GM19397 (cell line): ENCODE results near the gene HPSE2.

Experiments used
- ATAC-seq: cut with Tn5 transposase; IDR thresholded peaks from one replicate; pipeline ENCODE4 v1.9.1; 2021; ENCODE audit warnings: mild to moderate bottlenecking, moderate library complexity; ENCODE audit not compliant: unreplicated experiment

HPSE2 gene

GRCh38 chr10:98696516-98696915 is 539.1 kb downstream of the HPSE2 start:
- ATAC-seq = no peak

DNA sequence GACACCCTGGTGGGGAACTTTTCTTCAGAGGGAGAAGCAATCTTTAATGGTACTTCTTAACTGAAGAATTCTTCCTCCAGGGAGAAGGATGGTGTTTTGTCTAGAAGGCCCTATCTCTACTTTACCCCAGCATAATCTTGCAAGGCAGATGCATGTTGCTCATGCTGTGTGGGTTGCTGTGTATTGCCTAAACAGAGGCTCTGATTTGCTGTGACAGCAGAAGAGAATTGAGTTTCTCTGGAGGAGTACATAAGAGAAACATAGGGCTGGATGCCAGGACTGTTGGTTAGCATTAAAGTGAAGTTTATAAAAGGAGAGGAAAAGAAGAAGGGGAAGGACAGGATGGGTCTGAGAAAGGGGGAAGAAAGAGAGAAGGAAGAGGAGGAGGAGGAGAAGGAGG is 540.8 kb downstream of the HPSE2 start:
- no peak for ATAC-seq

- ATAC-seq = no peak
These were observed 541.6 kb downstream of the HPSE2 start for GRCh38 chr10:98694014-98694413.

- ATAC-seq = no peak
These were observed 548.0 kb downstream of the HPSE2 start for GRCh38 chr10:98687685-98688084.

DNA sequence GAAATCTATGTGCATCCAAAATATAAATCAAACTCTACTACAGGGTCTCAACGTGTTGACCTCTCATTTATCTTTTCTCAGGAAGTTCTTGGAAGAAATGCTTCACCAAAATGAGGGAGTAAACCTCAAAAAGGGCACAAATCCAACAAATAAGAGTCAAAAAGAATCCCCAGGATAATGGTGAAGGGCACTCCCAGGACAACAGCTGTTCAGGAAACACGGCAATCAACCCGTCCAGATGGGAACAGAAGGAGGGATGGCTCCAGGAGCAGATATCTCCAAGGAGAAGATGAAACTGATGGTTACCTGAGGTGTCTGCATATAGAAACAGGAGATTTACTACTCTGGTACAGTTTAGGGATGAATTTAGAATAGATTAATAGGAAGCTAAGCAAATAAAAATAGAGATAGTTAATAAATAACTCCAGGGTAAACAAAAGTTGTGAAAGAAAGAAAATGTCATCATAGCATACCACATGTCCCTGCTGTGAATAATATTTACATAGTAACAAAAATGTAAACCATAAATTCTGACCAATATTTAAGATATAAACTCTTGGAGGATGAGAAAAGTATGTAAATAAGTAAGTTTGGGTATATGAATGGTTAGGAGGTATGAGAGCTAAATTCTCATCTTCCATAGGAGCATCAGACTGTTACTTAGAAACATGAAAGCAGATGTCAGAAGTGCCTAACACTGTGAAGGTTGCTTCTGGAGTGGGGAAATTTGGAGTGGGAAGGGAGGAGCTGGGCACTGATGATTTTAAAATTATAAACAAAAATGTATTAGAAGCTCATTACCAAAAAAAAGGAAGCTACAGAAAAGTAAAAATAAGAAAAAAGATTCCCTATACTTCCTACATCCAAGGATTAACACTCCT is 551.4 kb downstream of the HPSE2 start:
- no peak for ATAC-seq

DNA sequence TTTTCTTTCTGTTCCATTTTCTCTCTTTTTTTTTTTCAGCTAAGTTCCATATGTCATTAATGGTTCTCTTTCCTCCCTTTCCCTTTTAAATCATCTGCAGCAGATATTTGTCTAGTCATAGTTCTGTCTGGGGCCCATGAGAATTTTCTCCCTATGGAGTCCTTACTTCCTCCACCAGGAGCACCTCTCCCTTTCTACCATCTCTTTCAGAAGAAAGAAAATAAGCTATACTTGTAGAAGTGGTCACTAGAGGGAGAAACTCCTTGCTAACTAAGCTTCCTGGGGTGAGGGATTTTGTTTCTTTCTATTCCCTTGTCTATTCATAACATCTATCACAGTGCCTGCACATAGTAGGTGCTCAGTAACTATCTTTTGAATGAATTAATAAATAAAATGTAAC is 558.8 kb downstream of the HPSE2 start:
- ATAC-seq = no peak

DNA sequence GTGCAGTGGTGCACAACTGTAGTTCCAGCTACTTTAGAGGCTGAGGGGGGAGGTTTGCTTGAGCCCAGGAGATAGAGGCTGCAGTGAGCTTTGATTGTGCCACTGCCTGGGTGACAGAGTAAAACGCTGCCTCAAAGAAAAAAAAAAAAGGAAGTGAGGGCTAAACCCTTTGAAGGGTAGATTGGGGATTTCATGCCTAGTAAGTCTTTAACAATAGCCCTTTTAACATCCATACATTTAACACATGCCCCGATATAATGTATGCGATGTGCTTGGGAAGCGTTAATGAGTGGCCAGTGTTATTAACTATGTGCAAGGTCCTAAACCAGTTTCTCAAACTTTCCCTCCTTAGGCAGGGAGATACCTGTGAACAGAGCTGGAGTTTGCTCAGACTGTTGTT is 559.8 kb downstream of the HPSE2 start:
- ATAC-seq = no peak

- no peak for ATAC-seq
These were observed 562.4 kb downstream of the HPSE2 start for GRCh38 chr10:98673171-98673782.

DNA sequence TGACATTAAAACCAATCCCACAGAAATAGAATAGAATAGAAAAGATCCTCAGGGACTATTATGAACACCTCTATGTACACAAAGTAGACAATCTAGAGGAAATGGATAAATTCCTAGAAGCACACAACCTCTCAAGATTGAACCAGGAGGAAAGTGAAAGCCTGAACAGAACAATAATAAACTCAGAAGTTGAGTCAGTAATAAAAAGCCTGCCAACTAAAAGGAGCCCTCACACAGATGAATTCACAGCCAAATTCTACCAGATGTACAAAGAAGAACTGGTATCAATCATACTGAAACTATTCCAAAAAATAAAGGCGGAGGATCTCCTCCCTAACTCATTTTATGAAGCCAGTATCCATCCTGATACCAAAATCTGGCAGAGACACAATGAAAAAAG is 568.6 kb downstream of the HPSE2 start:
- ATAC-seq = no peak

DNA sequence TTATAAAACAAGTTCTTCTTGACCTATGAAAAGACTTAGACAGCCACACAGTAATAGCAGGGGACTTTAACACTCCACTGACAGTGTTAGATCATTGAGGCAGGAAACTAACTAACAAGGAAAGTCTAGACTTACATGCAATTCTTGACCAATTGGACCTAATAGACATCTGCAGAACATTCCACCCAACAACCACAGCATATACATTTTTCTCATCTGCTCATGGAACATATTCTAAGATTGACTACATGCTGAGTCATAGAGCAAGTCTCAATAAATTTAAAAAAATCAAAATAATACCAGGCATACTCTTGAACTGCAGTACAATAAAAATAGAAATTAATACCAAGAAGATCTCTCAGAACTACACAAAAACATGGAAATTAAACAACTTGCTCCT is 569.4 kb downstream of the HPSE2 start:
- no peak for ATAC-seq

DNA sequence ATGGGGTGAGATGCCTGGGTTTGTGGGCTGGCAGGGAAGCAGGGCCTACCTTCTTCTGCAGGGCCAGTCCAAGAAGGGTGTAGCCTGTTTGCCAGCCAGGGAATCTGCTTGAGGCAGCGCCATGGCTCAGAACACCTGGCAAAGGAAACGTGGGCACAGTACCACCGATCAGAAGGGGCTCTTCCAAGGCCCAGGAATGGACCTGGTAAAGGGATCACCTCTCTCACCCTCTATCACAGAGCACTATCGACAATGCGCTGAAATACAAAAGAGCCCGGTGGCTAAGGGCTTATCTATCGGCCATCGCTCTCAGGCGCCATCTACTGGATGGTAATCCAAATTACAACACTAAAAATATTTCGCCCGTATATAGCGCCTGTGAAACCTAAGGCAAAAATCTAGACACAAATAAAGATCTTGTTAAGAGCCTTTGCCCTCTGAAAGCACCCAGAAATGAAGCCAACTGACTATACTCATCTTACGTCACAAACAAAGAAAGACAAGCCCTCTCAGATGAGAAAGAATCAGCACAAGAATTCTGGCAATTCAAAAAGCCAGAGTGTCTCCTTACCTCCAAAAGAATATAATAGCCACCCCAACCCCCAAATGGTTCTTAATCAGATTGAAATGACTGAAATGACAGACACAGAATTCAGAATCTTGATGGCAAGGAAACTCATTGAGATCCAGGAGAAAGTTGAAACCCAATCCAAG is 571.2 kb downstream of the HPSE2 start:
- ATAC-seq = no peak

DNA sequence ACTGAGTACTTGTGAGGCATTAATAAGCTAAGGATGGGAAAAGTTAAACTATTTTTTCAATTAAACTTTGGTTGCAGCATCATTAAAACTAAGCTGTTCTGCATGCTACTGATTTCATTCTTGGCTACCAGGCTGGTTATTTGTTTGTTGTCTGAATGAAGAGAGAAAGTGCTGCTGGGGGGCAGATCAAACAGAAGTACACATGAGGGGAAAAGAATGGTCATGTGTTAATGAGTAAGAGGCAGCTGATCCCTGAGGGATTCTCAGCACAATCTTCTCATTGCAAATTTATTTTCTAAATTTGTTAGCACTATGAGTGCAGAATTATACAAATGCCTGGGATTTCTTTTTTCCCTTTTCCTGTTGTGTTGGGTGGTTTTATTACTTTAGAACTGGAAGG is 575.7 kb downstream of the HPSE2 start:
- ATAC-seq = no peak

DNA sequence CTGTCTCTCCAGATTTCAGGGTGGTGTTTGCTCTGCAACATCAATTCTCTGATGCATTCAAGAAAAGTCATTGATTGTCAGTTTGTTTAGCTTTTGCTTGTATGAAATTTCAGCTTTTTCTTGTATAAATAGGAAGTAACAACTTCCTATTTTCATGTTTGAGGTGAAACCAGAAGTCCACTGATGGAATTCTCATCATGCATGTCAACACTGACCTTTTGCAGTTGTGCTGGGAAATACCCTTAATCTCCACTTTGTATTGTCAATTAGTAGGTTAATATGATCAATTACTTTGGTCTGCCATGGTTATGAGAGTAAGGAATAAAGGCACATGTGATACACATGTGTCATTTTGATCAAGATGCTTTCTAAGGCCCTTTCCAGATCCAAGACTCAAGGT is 580.2 kb downstream of the HPSE2 start:
- ATAC-seq = no peak

DNA sequence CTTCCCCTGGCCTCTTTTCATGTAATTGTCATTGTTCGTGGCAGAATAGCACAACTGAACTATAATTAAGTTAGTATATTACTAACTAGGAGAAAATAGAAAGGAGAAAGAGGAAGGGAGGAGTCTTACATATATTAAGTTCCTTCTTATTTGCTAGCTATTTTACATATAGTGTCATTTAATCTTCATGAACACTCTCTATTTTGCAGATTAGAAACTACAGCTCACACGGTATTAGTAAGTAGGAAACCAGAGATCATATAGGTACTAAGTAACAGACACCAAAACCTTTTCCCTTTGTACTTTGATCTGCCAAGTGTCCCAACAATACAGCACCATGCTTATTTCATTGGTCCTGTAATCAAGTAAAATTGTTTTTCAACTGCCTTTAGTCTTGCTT is 586.5 kb downstream of the HPSE2 start:
- no peak for ATAC-seq

GRCh38 chr10:98646998-98647917 is 588.4 kb downstream of the HPSE2 start:
- no peak for ATAC-seq

DNA sequence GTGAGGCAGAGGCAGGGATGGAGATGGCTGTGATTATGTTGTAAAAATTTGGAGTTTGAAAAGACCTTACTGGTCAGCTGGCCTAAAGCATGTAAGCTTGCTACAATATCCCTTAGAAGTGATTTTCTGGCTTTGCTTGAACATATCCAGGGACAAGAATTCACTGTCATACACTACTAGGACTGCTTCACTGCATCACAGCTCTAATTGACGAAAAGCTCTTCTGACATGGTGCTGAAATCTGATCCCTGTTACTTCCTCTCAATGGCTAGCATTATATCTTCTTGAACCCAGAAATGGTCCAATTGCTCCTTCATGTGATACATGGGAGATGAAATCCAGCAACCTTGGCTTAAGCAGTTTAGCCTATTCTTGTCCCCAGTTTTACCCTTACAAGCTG is 591.2 kb downstream of the HPSE2 start:
- no peak for ATAC-seq

DNA sequence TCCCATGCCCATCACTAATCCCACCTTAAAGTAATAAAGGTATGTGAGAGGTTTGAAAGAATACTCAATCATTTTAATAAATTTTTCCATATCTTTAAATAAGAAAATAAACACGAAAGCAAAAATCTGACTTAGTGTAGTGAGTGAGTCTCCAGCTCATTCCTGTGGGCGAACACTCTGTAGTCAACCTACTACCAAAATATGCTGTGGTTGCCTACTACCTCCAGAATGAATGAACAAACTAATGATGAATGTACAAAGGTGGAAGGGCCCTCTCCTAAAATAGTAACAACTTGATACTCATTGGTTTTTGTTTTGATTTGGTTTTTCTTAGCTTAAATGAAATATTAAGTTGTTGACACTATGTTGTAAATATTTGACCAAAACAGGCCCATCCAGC is 593.4 kb downstream of the HPSE2 start:
- no peak for ATAC-seq

- no peak for ATAC-seq
These were observed 596.7 kb downstream of the HPSE2 start for GRCh38 chr10:98638920-98639319.

DNA sequence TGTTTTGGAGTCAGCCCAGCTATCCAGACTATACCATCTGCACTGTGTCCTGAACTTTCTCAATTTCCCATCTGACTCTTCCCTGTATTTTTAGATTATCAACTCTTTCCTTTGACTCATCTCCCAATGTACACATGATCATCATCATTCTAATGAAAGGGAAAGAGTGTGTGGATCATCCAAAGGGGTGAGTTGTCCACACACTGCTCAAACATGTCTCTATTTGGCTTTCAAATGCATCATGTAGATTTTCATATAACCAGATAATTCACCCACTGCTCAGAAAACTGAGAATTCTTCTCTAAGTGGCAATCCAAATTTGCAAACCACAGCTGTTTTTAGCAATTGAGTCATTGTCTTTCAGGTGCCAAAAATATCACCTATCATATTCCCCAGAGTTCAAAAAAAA is 598.7 kb downstream of the HPSE2 start:
- ATAC-seq = no peak

DNA sequence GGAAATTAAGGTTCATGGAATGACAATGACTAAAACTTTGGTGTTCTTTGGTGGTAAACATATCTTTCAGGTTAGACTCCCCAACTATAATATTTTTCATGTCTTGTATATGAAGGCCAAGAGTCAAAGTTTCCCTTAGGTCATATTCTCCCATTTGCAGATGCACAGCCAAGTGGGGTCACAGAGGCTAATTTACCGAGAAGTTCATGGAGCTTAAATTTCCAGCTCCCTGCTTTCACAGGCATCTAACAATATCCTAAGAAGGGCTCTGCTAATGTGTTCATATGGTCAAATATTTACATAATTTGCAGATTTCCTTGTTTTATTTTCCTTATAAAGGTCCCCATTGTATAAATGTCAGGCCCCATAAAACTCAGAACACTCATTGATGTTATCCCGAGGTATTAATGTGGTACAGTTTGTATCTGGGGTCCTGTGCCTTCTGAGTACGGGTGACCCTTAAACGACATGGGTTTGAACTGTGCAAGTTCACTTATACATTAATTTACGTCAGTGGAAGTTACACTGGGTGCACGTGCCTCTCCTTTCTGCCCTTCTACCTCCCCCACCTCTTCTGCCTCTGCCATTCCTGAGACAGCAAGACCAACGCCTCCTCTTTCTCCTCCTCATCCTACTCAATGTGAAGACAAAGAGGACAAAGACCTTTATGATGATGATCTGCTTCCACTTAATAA is 603.0 kb downstream of the HPSE2 start:
- no peak for ATAC-seq
